Activated gamma-delta T cell treated with anti-CD3 and anti-CD28 coated beads, Interleukin-2, amount 50 U/mL, for 16 hours (primary cell): ENCODE data around the gene SLC25A22.

Experiments used
- DNase-seq: peaks from one replicate; pipeline ENCODE4 v3.0.0-alpha.2; 2020; ENCODE audit warnings: low read depth

The SLC25A22 gene

DNA sequence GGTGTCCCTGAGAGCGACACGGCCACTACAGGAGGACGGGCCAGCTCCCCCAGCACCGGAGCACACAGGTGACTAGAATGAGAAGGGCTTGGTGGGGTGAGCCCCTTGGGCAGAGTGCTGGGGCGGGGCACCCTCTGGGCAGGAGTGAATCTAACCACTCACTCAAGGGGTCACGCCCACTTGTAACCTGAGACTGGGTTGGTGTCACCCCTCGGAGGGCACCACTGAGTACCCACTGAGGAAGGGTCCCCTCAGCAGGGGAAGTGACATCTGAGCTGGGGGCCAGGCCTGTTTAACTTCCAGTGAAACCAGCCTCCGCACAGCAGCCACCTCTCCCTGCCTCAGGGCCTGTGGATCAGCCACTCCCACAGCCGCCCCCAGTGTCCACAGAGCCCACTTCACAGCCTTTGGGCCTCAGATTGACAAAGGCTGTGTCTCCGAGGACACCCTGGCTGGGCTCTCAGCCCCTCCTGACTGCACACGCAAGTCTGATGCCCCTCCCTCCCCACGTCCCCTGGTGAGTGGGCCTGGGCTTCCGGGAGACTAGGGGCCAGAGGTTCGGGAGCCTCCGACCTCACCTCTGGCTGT lies 26.4 kb downstream of the SLC25A22 start:
- no peak for DNase-seq

DNA sequence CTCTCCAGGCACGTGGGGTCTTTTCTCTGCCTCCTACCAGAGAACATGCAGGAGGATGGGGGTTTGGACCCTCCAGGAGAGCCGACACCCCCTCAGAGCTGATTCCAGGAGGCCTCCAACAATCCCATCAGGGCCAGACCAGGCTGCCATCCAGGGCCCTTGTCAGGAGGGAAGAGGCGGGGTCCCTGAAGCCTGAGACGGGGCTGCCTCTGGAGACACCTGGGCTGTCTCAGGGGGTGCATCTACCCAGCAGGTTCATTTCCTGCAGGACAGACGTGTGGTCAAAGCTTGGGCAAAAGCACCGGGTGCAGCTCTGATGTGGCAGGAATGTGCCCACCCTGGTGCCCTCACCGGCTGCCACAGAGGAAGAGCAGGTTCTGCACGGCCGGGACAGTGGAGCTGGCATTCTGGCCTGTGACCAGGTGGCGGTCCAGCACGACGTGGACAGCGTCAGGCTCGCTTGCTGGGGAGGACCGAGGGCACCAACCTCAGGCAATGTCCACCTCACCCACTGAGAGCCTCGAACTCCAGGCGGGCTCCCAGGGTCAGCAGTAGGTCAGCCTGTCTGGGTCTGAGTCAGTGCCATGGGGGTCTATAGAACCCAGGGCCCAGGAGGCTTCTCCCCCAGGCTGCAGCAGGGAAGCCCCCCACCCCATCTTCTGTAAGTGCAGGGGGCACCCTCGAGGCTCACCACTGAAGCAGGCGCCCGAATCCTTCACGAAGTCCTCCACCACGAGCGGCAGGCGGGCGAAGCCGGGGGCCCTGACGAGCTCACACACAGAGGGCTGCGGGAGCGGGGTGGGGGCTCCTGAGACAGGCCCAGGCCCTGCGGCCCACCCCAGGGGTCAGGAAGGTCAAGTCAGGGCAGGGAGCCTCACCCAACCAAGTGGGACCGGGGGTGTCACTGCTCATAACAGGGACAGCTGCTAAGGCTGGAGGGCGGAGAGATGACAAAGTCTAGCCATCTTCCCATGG lies 27.2 kb downstream of the SLC25A22 start:
- no peak for DNase-seq

DNA sequence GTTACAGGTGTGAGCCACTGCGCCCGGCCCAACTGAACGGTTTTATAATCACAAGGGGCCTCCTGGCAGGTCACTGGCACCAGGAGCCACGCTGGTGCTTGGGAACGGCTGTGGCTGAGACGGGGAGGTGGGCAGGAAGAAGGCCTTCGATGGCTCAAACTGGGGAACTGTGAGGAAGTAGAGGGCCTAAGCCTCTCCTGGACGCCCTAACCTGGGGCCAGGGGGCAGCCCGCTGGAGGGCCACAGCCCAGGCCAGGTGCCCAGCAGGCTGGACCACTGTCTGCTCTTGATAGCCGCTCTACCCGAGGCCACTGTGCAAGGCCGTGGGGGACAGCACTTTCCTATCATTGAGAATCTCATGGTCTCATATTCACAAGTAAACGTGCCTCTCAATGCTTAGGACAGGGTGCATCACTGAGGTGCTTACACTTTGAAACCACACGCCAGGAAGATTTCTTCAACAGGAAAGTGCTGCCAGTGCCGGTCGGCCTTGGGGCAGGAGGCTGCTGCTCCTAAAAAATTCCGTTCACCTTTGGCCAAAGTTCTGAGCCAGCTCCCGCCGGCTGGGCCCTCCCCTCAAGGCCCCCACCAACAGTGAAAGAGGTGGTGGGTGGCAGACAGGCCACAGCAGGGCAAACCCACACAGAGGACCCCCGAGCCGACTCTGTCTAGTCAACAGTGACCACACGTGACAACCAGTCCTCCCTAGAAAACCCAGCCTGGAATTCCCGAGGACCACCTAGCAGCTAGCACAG lies 28.0 kb downstream of the SLC25A22 start:
- no peak for DNase-seq

DNA sequence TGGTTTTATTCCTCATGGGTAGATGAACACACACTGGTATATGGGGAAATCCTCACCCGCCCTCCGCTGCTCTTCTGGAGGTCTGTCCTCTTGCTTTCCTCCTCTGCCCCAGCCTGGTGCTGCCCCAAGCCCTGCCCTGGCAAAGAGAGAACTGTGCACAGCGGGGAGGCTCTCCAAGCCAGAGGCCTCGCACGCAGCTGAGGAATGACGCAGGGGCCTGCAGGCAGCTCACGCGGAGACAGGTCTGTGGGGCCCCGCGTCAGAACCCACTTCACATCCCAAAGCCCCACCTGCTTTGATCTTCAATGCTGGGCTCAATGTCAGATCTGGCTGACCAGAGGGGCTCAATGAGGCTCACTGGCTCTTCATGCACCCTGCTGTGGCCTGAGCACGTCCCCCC lies 30.8 kb downstream of the SLC25A22 start:
- DNase-seq, result no peak

DNA sequence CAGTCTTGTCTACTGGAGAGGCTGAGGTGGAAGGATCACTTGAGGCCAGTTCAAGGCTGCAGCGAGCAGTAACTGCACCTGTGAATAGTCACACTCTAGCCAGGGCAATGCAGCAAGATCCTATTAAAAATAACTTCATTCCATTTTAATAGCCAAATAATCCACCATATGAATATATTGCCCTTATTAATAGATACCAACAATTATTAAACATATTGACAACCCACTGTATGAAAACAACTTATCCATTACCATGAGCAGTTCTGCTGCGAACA lies 31.2 kb downstream of the SLC25A22 start:
- DNase-seq, result no peak

DNA sequence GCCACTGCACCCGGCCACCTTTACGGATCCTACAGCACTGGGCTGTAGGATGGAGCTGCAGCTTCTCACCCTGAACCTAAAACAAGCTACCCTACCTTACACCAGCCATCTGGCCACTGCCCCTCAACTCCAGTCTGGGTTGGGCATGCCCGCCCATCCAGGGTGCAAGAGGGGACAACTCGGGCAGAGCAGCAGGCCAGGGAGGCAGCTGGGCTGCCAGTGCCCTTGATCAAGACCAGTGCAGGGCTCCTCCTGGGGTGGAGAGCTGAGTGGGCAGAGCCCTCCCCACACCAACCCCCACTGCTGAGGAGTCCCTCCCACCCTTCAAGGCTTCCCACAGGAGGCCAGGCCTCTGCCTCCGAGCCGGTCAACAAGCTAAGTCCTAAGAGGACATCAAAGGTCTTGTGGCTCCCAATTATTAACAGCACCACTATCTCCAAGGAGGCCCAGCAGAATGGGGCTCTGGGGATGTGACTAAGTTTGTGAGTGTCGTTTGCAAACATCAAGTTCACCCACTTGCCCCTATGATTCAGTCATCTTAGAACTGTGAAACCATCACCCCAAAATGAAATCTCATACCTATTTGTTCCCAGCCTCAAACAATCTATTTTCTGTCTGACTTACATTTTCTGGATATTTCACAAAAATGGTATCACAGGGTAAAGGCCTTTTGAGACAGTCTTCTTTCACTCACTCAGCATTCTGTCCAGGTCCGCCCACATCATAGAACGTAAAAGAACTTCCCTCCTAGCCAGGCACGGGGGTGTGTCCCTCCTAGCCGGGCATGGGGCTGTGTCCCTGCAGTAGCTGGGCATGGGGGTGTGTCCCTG lies 31.8 kb downstream of the SLC25A22 start:
- DNase-seq, result no peak

DNA sequence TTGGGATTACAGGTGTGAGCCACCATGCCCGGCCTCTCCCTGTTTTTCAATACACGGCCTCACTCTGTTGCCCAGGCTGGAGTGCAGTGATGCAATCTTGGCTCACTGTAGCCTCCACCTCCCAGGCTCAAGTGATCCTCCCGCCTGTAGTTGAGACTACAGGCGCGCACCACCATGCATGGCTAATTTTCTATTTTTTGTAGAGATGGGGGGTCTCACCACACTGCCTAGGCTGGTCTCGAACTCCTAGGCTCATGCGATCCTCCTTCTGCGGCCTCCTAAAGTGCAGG lies 32.3 kb downstream of the SLC25A22 start:
- no peak for DNase-seq

DNA sequence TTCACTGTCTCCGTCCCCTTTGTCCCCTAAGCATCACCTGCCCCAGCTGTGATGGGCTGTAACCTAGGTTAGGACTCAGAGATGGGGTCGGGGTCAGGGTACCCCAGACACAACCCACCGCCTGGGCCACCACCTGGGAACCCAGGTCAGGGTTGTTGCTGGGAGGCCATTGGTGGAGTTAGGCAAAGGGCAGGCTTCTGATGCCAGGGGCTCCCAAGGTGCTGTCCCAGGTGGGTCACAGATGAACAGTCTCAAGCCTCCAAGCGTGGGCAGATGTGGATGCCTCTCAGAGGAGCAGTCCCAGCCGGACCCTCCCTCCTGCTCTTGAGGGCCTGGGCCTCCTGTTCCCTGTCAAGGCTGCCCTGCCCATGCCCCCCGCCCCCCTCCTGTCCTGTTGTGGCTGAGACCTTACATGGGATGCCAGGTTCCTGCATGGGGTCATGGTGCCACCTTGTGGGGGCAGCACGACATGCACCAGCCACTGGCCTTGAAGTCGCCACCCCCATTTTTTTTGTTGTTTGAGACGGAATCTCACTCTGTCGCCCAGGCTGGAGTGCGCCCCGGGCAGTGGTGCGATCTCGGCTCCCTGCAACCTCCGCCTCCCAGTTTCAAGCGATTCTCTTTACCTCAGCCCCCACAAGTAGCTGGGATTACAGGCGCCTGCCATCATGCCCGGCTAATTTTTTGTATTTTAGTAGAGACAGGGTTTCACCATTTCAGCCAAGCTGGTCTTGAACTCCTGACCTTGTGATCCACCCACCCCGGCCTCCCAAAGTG lies 32.9 kb downstream of the SLC25A22 start:
- DNase-seq, result peak; percentile 46

DNA sequence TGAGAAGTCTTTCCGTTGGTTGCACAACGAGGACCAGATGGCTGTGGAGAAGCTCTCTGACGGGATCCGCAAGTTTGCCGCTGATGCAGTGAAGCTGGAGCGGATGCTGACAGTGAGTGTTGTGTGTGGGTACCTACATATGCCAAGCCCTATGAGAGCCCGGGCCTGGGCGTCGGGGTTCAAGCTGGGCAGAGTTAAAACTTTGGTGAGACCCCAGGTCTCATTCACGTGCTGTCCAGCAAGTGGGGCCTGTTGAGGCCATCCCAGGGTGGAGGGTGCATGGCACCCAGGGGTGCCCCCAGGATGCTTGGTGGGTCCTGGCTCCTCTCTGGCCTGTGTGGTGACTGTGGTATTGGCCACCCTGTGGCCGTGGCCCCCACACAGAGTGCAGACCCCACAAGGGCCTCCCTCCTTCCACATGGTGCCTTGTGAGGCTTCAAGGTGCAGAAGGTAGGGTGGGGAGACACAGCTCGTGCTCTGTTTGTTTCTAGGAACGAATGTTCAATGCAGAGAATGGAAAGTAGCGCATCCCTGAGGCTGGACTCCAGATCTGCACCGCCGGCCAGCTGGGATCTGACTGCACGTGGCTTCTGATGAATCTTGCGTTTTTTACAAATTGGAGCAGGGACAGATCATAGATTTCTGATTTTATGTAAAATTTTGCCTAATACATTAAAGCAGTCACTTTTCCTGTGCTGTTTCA lies 33.6 kb downstream of the SLC25A22 start:
- DNase-seq, result no peak

DNA sequence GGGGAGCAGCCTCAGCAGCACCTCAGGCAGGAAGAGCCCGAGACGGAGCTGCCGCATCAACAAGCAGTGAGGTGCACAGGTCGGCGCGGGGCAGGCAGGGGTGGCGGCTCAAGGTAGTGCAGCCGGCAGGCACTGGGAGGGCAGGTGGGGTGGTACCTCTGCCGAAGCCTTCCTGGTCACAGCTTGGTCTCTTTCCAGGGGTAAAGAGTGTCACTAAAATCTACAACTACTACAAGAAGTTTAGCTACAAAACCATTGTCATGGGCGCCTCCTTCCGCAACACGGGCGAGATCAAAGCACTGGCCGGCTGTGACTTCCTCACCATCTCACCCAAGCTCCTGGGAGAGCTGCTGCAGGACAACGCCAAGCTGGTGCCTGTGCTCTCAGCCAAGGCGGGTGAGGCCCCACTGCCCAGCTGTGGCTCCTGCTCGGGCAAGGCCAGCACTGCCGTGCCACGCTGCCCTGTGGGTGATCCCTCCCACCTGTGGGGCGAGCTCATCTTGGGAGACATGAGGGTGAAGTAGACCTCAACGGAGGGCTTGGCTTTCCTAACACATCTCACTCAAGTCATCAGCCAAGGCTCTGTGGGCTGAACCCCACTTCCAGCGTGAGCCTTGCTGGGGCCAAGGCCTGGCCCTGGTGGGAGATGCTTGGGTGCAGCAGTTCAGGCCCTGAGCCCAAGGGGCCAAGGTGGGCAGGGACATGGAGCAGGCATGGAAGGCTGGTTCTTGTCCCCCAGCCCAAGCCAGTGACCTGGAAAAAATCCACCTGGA lies 34.3 kb downstream of the SLC25A22 start:
- DNase-seq, result no peak

DNA sequence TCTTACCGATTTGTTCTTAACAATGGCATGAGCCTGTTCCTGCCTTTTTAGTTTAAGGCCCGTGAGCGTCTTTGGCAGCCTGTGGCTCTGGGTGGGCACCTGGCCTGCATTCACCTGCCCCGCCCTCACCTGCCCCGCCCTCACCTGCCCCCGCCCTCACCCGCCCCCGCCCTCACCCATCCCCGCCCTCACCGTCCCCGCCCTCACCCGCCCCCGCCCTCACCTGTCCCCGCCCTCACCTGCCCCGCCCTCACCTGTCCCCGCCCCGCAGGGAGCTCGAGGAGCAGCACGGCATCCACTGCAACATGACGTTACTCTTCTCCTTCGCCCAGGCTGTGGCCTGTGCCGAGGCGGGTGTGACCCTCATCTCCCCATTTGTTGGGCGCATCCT lies 35.0 kb downstream of the SLC25A22 start:
- DNase-seq, result no peak

DNA sequence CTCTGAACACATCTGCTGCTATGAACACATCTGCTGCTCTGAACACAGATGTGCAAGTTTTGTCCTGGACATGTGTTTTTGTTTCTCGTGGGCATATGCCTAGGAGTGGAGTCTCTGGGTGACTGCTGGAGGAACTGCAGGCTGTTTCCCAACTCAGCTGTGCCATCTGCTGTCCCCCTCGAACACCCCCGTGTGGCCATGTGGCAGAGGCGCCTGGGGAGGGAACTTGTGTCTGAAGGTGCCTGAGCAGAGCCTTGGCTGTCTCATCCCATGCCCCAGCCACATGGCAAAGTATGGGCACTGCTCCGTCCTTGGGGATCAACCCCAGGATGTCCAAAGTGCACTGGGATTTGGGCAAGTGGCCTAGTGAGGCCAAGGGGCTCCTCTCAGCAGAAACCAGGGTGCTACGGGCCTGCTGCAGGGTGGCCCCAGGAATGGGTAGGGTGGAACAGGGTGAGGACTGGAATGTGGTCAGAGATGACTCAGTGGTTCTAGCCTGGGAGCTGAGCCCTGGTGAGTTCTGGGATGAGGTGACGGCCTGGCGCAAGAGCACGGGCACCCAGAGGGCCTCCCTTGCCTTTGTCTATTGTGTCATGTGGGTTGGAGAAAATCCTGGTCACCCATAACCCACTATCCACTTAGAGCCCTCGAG lies 35.5 kb downstream of the SLC25A22 start:
- DNase-seq, result no peak

DNA sequence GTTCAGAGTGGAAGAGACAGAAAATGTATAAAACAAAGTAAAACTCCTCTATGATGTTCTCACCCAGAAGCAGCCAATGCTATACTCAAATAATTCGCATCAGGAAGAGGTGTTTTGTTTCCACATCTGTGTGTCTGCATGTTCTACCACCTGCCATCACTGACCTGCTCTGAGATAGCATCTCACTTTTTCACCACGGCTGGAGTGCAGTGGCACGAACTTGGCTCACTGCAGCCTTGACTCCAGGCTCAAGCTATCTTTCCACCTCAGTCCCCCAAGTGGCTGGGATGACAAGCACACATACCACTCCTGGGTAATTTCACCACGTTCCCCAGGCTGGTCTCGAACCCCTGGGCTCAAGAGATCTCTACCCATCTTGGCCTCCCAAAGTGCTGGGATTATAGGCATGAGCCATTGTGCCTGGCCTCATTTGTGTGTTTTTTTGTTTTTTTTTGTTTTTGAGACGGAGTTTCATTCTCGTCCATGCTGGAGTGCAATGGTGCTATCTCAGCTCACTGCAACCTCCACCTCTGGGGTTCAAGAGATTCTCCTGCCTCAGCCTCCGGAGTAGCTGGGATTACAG lies 36.5 kb downstream of the SLC25A22 start:
- no peak for DNase-seq

DNA sequence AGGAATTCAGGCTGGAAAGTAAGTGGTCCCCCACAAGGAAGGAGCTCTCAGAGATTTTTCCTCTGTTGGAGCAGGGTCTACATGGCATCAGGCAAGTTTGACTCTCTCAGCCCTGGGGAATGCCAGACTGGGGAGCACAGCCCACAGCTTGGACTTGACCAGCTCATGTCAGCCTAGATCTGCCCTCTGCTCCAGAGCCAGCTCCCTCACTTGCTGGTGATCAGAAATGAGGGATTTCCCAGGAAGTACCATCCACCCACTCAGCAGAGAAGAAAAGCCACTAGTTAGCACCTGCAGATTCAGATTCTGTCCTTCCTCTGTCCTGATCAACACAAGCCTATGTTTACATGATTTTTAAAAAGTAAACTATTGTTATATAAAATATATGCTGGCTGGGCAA lies 37.8 kb downstream of the SLC25A22 start:
- DNase-seq, result no peak

DNA sequence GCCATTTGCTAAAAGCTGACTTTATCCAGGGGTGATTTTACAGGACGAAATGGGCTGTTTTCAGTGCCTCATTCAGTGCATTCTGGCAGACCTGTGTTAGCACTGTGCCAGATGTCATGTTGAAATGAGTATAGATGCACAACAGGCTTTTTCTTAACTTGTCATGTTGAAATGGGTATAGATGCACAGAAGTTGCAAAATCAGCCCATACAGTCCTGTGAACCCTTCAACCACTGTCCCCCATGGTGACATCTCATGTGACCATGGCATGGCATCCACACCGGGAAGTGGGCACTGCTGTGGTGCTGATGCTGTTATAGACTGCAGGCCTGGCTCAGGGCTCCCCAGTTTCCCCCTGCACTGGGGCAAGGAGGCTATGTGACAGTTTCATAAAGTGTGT lies 48.4 kb downstream of the SLC25A22 start:
- no peak for DNase-seq

DNA sequence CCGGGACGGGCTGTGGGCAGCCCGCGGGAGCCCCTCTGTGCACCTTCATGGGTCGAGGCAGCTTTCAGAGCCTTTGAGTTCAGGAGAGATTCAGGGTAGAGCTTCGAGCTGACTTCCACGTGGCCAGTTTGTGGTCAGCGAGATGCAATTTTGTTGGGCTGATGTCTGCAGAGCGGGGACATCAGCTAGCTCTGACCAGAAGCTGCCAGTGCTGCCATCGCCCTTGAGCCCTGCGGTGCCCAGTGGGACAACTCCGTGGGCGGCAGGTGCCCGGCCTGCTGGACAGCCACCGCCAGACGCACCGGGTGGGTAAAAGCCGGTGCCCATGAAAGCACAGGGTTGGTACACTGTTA lies 50.1 kb downstream of the SLC25A22 start:
- no peak for DNase-seq

DNA sequence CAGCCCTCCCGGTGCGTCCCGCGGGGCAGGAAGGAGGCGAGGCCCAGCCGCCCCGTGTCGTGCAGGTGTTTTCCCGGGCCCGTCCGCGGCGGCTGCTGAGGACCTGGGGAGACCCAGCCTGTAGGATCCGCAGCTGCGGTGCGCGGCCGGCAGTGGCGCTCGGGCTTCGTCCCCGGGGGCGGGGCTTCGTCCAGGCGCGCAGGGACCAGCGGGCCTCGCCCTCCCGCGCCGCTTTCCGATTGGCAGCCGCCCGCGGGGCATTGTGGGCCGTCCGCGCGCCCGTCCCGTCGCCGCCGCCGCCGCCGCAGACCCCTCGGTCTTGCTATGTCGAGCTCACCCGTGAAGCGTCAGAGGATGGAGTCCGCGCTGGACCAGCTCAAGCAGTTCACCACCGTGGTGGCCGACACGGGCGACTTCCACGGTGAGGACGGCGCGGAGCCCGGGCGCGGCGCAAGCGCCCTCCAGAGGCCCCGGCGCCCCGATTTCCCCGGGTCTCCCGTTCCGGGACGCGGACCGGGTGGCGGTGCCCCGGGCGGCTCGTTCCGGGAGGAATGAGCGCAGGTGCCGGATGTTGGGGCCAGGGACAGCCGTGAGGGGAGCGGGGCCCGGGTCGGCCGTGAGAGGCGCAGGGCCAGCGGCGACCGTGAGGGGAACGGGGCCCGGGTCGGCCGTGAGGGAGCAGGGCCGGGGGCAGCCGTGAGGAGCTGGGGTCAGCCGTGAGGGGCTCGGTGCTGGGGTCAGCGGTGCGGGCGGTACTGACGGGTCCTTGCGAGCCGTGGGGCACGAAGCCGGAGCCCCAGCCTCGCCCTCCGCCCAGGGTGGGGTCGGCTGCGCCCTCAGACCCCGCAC lies 50.7 kb downstream of the SLC25A22 start, which contains the start of gene TALDO1:
TSS of gene TALDO1 (plus strand) at position 307 of the 849 bp plus-strand sequence. CDS start at position 325, 18 bp downstream.
- peak; percentile 69 for DNase-seq
